Prostate gland (tissue), 2 donors: ENCODE results near the gene SPINT1. TPM values are rescaled to one million over a fixed set of nuclear protein-coding genes. Genes with fewer than 3 reads are reported as not detected.
A peak's percentile ranks its signal among the peaks of the same experiment; 100 is the strongest.

Source experiments
- DNase-seq: peaks from one replicate; pipeline ENCODE4 v3.0.0-alpha.2; 2019; ENCODE audit warnings: low spot score
- H3K27ac ChIP-seq, 2 donors: fragments of 200-600 bp; sonication (generic); 2 replicates each; pipeline ENCODE4 v1.5.1; 2017 to 2019
- H3K27me3 ChIP-seq: fragments of 200-600 bp; sonication (generic); replicated peaks from 2 replicates; pipeline ENCODE4 v1.5.1; 2019; ENCODE audit not compliant: insufficient read depth
- H3K36me3 ChIP-seq, 2 donors: fragments of 200-600 bp; sonication (generic); 1 replicate in 1 of 2; 2 replicates in 1 of 2; pipeline versions ENCODE4 v1.5.1 to v1.8.1; 2017 to 2019
- H3K4me1 ChIP-seq: fragments of 200-600 bp; sonication (generic); replicated peaks from 2 replicates; pipeline ENCODE4 v1.5.1; 2019
- H3K4me3 ChIP-seq, 2 donors: fragments of 200-600 bp; sonication (generic); 2 replicates each; pipeline ENCODE4 v1.5.1; 2017 to 2019
- H3K9me3 ChIP-seq: fragments of 200-600 bp; sonication (generic); 2 replicates; pipeline ENCODE4 v1.5.1; 2017
- CTCF ChIP-seq, 4 experiments: fragments of 200-600 bp in 2 of 4; fragments of 450-650 bp in 2 of 4; sonication (generic) in 2 of 4; IDR thresholded peaks; 1 replicate in 3 of 4; 2 replicates in 1 of 4; pipeline ENCODE4 v1.5.1; 2016 to 2019; ENCODE audit warnings: antibody characterized with exemption in 4 of 4, mild to moderate bottlenecking in 2 of 4, moderate library complexity in 2 of 4
- POLR2A ChIP-seq: fragments of 450-650 bp; IDR thresholded peaks from one replicate; pipeline ENCODE4 v1.6.1; 2016; ENCODE audit warnings: antibody characterized with exemption, mild to moderate bottlenecking
- POLR2AphosphoS5 ChIP-seq: sonication (generic); formaldehyde crosslinking; IDR thresholded peaks from one replicate; pipeline ENCODE4 v1.6.1; 2017; ENCODE audit warnings: antibody characterized with exemption
- WGBS: methylation state at CpG from one replicate; pipeline ENCODE4 v1.1.5; 2018; 5-methylcytosine and 5-hydroxymethylcytosine counted together
- intact Hi-C: fragments of 100-400 bp; cut with DNase I; formaldehyde crosslinking; loops from one replicate; pipeline ENCODE4 v1.14.2; 2022
- total RNA-seq, 2 donors: library from RNA; depleted of rRNA; stranded (reverse); fragments of >200 nt; gene quantifications; one replicate each; pipeline ENCODE4 v1.1.0, GENCODE V29; 2016

Gene SPINT1
- total RNA-seq, 2 donors from 2014 or later = 143 to 295 TPM

- Histone ChIP-seq H3K36me3 (no peaks in the 10 kb centered on the region), H3K27ac (peak overlapping the region; percentile 96 to 97), H3K4me3 (peak overlapping the region; percentile 73 to 79), H3K4me1 (no peaks in the 10 kb centered on the region), H3K27me3 (no peaks in the 10 kb centered on the region), H3K9me3 (no peaks in the 10 kb centered on the region)
- peak; percentile 94 for DNase-seq
- TF ChIP-seq POLR2AphosphoS5 (peak; percentile 94), CTCF (IDR thresholded peaks at IDR 0.05) (peak in 2 of 4 experiments; percentile 3 to 17), POLR2A (peak; percentile 86)
- 49% methylated on average over 8 of the region's 8 CpGs for WGBS
- intact Hi-C loops = no loop called here
Measured at GRCh38 chr15:40845511-40846284, 1.9 kb downstream of the SPINT1 start.

DNA sequence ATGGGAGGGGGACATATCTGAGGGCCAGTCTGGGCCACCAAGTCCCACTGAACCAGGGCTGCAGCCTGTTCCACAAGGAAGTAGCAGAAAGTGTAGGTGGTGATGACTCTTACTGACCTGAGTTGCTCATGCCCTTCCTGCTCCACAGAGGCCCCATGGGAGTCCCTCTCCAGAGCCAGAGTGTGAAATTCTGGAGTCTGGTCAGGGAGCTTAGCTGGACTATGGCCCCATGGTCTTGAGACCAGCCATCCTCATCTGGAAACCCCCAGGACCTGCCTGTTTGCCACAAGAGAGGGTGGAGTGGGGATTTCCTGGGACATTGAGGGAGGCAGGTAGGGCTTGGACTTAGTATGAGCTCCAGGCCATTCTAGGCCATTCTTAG lies 3.0 kb downstream of the SPINT1 start:
- TF ChIP-seq POLR2A = no peak
- no peak for TF ChIP-seq POLR2AphosphoS5
- no peak for TF ChIP-seq CTCF (IDR thresholded peaks at IDR 0.05)
- Histone ChIP-seq H3K9me3 (no peaks in the 10 kb centered on the region), H3K27ac (peak overlapping the region; percentile 96 to 97), H3K27me3 (no peaks in the 10 kb centered on the region), H3K4me1 (no peaks in the 10 kb centered on the region), H3K4me3 (peak overlapping the region; percentile 73 to 79), H3K36me3 (no peaks in the 10 kb centered on the region)
- no peak for DNase-seq
- intact Hi-C loops = no loop called here

DNA sequence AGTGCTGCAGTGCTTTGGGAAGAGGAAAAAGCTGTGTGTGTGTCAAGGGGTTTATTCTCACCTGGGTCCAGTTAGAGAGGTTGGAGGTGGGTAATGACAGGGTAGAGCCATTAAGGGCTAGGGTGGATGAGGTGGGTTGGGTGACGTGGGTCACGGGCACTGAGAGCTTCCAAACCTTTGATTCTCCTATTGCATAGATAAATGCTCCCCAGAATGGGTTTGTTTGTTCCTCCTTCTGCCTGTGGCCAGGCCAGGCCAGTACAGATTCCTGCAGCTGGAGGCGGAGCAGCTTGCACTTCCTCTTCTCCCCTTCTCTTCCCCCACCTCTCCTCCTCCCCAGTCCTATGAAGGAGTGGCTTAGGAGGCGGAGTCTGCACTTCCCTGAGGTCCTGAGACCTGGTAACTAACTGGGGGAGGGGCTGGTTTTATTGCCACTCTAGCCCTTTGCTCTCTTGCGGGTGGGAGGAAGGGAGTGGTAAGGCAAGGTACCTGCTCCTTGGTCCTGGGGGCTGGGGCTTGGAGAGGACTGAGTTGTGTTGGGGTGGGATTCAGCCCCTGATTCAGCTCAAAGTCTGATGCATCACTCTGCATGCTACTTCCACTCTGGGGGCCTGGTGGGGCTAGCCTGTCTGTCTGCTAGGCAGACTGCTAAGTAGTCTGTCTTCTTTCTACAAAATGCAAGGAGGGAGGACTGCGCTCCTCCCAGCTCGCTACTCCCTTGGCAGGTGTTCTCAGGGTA lies 3.5 kb downstream of the SPINT1 start:
- DNase-seq = peak; percentile 87
- H3K27ac ChIP-seq = peak overlapping the region; percentile 96 to 97
- peak overlapping the region in 1 of 2 donors; percentile 79 for H3K4me3 ChIP-seq
- H3K27me3 ChIP-seq = no peaks in the 10 kb centered on the region
- H3K9me3 ChIP-seq = no peaks in the 10 kb centered on the region
- no peaks in the 10 kb centered on the region for H3K36me3 ChIP-seq
- 44% methylated on average over 7 of the region's 7 CpGs for WGBS
- intact Hi-C loops = no loop called here
- H3K4me1 ChIP-seq = no peaks in the 10 kb centered on the region
- TF ChIP-seq POLR2AphosphoS5 (peak; percentile 92), POLR2A (peak; percentile 84), CTCF (IDR thresholded peaks at IDR 0.05) (peak in 3 of 4 experiments; percentile 22 to 57 (median 54))

GRCh38 chr15:40850576-40851112 lies 6.8 kb downstream of the SPINT1 start:
- no peak for DNase-seq
- intact Hi-C loops = no loop called here
- no peak overlapping the region for H3K4me3 ChIP-seq
- WGBS = 90% methylated on average over 8 of the region's 8 CpGs
- TF ChIP-seq POLR2A (no peak), CTCF (IDR thresholded peaks at IDR 0.05) (no peak), POLR2AphosphoS5 (no peak)
- H3K9me3 ChIP-seq = no peaks in the 10 kb centered on the region
- no peaks in the 10 kb centered on the region for H3K27me3 ChIP-seq
- H3K4me1 ChIP-seq = no peaks in the 10 kb centered on the region
- H3K36me3 ChIP-seq = peaks cover 0 to 7% of the 10 kb centered on the region in 2 donors
- H3K27ac ChIP-seq = no peak overlapping the region
